Measurements from ENCODE around the gene MDK.

DNA sequence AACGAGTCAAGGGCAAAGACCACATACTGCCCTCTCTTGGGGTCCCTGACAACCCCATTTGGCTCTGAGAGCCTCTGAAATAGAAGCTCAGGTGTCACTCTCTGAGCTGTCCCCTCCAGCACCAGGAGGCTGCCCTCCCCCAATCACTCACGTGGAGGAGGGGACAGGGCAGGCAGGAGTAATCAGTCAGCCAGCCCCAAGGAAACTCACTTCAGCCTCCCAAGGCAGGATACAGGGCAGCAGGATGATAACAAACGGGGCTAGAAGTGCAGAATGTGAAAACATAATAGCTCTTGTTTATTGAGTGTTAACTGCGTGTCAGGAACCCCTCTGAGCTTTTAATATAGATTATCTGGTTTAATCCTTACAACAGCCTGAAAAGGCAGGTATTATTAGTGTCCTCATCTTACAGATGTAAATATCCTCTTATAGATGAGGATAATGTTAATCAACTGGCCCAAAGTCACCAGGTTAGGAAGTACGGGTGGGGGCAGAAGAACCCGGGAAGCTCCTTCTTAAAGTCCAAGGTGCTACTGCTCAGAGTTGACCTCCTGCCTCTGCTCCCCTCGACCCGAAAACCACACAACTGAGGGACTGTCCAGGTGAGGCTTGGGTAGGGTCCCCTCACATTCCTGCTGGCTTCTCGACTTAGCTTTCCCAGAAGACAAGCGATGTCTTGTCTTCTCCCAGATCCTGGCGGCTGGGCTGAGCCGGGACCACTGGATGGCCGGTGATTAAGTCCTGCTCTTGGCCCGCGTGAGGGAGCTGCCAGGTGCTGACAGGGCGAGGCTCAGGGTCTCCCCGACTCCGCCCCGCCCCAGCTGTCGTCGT, 7.4 kb downstream of the MDK start:
- TF ChIP-seq, protein P1, sequence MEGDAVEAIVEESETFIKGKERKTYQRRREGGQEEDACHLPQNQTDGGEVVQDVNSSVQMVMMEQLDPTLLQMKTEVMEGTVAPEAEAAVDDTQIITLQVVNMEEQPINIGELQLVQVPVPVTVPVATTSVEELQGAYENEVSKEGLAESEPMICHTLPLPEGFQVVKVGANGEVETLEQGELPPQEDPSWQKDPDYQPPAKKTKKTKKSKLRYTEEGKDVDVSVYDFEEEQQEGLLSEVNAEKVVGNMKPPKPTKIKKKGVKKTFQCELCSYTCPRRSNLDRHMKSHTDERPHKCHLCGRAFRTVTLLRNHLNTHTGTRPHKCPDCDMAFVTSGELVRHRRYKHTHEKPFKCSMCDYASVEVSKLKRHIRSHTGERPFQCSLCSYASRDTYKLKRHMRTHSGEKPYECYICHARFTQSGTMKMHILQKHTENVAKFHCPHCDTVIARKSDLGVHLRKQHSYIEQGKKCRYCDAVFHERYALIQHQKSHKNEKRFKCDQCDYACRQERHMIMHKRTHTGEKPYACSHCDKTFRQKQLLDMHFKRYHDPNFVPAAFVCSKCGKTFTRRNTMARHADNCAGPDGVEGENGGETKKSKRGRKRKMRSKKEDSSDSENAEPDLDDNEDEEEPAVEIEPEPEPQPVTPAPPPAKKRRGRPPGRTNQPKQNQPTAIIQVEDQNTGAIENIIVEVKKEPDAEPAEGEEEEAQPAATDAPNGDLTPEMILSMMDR (IDR thresholded peaks at IDR 0.05), result no peak
- TF ChIP-seq EP300 (IDR thresholded peaks at IDR 0.05), result no peak
- no peak for TF ChIP-seq POLR2A (IDR thresholded peaks at IDR 0.05)
